Calu3 (cell line): ENCODE results near the gene AURKAIP1. TPM values are rescaled to one million over a fixed set of nuclear protein-coding genes. Genes with fewer than 3 reads are reported as not detected.

Source experiments
- BruUV-seq: library from RNA; stranded (reverse); fragments of 400-500 nt; replicated peaks from 2 replicates; lab custom pipeline; 2021; lab: Mats Ljungman, UMichigan
- CTCF ChIA-PET: fragments of 300-600 bp; sonication (Branson Sonifier 250); formaldehyde crosslinking; loops from one replicate; lab custom pipeline; 2022; ENCODE audit warnings: antibody characterized with exemption; lab: Charles Lee
- DNase-seq: peaks from one replicate; pipeline ENCODE4 v3.0.0; 2022
- H3K27ac Mint-ChIP-seq: one replicate; pipeline ENCODE4 v1.8.0; 2022; ENCODE audit warnings: mixed read lengths; ENCODE audit not compliant: unreplicated experiment
- H3K27me3 Mint-ChIP-seq: one replicate; pipeline ENCODE4 v1.8.0; 2022; ENCODE audit warnings: mixed read lengths; ENCODE audit not compliant: unreplicated experiment
- H3K36me3 Mint-ChIP-seq: one replicate; pipeline ENCODE4 v1.8.0; 2022; ENCODE audit warnings: mild to moderate bottlenecking, moderate library complexity, mixed read lengths; ENCODE audit not compliant: insufficient read depth, unreplicated experiment
- H3K4me1 Mint-ChIP-seq: one replicate; pipeline ENCODE4 v1.8.0; 2022; ENCODE audit warnings: mild to moderate bottlenecking, low read depth, mixed read lengths; ENCODE audit not compliant: unreplicated experiment
- H3K4me3 Mint-ChIP-seq: one replicate; pipeline ENCODE4 v1.8.0; 2022; ENCODE audit warnings: mild to moderate bottlenecking, low read depth, moderate library complexity, mixed read lengths; ENCODE audit not compliant: unreplicated experiment
- H3K9me3 Mint-ChIP-seq: one replicate; pipeline ENCODE4 v1.8.0; 2022; ENCODE audit warnings: low read depth, mixed read lengths; ENCODE audit not compliant: unreplicated experiment
- intact Hi-C: fragments of 100-400 bp; cut with micrococcal nuclease; formaldehyde crosslinking; loops from one replicate; pipeline ENCODE4 v1.10.0; 2022; ENCODE audit not compliant: unreplicated experiment
- total RNA-seq: library from RNA; stranded (reverse); gene quantifications from 2 replicates; pipeline ENCODE4 v1.2.3, GENCODE V29; 2022
- TF ChIP-seq, protein P1 (sequence below): fragments of 200-600 bp; IDR thresholded peaks from one replicate; pipeline ENCODE4 v1.8.0; 2022; ENCODE audit warnings: antibody characterized with exemption; ENCODE audit not compliant: unreplicated experiment

Gene AURKAIP1
- total RNA-seq, 1 experiment from 2014 or later, result 98.9 TPM

DNA sequence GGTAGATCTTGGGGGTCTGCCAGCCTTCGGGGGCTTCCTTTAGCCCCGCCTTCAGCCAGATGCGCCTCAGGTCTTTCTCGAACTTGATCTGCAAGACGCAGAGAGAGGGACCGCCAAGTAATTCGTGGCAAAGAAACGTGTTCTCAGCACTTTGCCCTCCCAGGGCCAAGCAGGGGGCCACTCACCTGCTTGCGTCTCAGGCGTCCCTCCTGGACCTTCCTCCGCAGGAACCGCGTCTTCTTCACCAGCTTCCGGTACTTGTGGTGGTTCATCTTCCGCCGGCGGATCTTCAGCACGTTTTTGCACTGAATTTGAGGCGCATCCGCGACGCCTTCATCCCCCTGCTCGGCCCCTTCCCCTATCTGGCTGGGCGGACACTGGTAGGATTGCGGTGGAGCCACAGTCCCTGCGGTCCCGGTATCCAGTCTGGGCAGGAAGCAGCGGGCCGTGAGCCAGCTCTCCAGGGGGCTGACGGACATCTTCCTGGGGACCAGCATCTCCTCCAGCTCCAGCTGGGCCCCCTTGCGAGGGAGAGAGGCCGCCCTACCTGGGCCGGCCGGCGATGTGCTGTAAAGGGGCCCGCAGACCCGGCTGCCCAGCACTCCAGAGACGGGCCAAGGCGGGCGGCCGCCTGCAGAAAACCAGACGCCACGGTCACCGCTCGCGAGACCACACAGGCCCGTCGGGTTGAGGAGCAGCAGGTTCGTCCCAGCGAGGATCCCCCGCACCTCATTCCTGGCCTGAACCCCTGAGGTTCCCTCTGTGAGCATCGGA is 1.0 kb downstream of the AURKAIP1 start:
- H3K4me3 Mint-ChIP-seq, result peak overlapping the region; percentile 75
- no peaks in the 10 kb centered on the region for H3K27me3 Mint-ChIP-seq
- intact Hi-C loops, result no loop called here
- H3K27ac Mint-ChIP-seq, result peak overlapping the region; percentile 96
- no peaks in the 10 kb centered on the region for H3K9me3 Mint-ChIP-seq
- TF ChIP-seq, protein P1, sequence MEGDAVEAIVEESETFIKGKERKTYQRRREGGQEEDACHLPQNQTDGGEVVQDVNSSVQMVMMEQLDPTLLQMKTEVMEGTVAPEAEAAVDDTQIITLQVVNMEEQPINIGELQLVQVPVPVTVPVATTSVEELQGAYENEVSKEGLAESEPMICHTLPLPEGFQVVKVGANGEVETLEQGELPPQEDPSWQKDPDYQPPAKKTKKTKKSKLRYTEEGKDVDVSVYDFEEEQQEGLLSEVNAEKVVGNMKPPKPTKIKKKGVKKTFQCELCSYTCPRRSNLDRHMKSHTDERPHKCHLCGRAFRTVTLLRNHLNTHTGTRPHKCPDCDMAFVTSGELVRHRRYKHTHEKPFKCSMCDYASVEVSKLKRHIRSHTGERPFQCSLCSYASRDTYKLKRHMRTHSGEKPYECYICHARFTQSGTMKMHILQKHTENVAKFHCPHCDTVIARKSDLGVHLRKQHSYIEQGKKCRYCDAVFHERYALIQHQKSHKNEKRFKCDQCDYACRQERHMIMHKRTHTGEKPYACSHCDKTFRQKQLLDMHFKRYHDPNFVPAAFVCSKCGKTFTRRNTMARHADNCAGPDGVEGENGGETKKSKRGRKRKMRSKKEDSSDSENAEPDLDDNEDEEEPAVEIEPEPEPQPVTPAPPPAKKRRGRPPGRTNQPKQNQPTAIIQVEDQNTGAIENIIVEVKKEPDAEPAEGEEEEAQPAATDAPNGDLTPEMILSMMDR, result no peak
- no peak for DNase-seq
- no peaks in the 10 kb centered on the region for H3K4me1 Mint-ChIP-seq
- H3K36me3 Mint-ChIP-seq, result peaks cover 24% of the 10 kb centered on the region
- BruUV-seq, result TSS peak; percentile 90
- CTCF ChIA-PET, result interaction anchor here (0.7 kb wide), 1 partner anchor 105 kb away, joined by 3 read pairs; no protein-coding TSS in a partner anchor

DNA sequence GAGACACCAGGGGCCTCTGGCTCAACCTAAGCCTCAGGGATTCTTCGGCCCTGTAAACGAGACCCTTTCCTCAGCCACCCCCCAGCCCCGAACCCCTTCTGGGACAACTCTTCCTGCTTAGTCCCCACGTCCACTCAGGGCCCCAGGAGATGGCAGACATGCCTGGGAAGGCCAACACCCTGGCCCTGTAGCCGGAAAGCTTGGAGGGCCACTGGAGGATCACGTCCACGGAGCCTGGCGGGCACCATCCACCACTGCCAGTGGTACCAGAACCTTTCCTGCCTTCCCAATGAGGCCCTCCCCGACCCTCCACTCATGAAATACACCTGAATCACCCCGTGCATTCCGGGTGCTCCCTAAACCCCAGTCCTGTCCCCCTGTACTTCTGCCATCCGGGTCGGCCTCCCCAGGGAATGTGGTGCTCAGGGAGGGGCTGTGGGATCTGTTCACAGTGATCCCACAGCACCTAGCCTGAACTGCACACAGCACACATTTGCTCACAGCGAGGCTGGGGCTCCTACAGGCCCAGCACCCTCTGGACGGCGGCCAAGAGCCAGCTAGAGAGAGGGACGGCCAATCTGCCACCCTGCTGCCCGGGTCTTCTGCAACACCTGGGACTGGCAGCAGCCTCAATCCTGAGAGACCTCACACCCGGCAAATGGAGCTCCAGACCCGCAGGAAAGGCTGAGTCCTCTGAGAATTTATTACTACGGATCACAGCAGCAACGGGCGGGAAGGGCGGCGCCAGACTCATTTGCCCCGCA is 1.8 kb downstream of the AURKAIP1 start:
- TF ChIP-seq, protein P1, result no peak
- Mint-ChIP-seq H3K36me3 (peaks cover 24% of the 10 kb centered on the region), H3K4me3 (peak overlapping the region; percentile 75), H3K27me3 (no peaks in the 10 kb centered on the region), H3K27ac (no peak overlapping the region), H3K4me1 (no peaks in the 10 kb centered on the region), H3K9me3 (no peaks in the 10 kb centered on the region)
- intact Hi-C loops, result no loop called here
- no peak for DNase-seq
- no TSS peak for BruUV-seq
- CTCF ChIA-PET, result interaction anchor here (0.6 kb wide), 1 partner anchor 50 kb away, joined by 3 read pairs; no protein-coding TSS in a partner anchor

DNA sequence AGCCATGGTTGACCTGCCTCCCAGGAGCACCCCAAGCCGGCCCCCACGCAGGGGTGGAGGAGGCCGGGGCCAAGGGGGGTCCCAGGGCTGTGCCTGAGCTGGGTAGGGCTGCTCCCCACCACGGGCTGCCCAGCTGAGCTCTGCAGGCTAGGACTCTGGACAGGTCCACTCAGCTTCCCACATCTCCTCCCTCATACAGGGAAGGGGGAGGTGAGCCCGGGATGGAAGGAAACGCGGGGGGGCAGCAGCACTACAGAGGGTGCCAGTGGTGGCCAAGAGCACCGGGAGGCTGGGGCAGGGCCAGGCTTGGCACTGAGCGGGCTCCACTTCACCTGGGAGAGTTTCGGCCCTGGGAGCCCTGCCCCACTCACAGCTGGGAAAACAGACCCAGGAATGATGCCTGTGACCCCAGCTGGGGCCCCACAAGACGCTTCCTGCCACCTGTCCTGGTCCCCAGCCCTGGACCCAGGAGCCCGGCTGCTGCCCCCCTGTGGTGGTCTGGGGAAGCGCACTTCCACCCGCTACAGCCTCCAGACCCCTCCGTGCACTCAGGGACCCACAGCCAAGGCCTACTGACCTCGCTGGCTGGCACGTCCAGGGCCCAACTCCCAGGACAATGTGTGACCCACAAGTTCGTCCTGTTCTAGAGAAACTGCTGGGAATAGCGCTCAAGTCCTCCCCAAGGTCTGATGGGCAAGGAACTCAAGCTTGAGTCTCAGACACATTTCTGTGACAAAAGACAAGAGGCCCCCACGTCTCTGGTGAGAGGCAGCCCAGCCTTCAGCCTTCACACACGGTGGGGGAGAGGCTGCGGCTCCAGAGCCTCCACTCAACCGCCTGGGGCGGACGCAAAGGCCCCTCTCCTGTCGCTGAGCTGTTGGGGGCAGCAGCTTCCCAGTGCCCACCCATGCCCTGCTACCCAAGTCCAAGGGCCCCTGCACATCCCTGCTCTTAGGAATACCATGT is 3.0 kb downstream of the AURKAIP1 start:
- CTCF ChIA-PET, result interaction anchor here (0.6 kb wide), 1 partner anchor 52 kb away, joined by 3 read pairs; no protein-coding TSS in a partner anchor
- Mint-ChIP-seq H3K4me1 (no peaks in the 10 kb centered on the region), H3K27me3 (no peaks in the 10 kb centered on the region), H3K27ac (no peak overlapping the region), H3K4me3 (no peak overlapping the region), H3K9me3 (no peaks in the 10 kb centered on the region), H3K36me3 (peaks cover 24% of the 10 kb centered on the region)
- TF ChIP-seq, protein P1, result peak; percentile 89
- peak; percentile 82 for DNase-seq
- no TSS peak for BruUV-seq
- intact Hi-C loops, result no loop called here

DNA sequence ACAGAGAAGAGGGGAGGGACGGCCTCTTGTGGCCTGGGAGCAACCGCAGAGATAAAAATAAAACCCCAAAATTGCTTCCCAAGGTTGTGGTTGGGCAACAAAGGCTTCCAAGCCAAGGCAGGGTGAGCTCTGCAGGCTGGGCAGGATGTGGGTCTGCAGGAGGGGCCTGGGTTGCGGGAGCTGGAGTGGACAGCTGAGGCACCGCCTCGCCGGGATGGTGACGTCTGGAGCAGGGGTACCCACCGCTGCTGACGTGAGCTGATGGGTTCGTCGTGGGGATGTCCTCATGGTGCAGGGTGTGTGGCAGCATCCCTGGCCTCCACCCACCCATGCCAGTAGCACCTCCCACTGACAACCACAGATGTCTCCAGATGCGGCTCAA is 3.7 kb downstream of the AURKAIP1 start:
- H3K9me3 Mint-ChIP-seq, result no peaks in the 10 kb centered on the region
- H3K27ac Mint-ChIP-seq, result no peak overlapping the region
- no TSS peak for BruUV-seq
- intact Hi-C loops, result no loop called here
- no peak overlapping the region for H3K4me3 Mint-ChIP-seq
- H3K27me3 Mint-ChIP-seq, result no peaks in the 10 kb centered on the region
- TF ChIP-seq, protein P1, result no peak
- H3K4me1 Mint-ChIP-seq, result no peaks in the 10 kb centered on the region
- peaks cover 24% of the 10 kb centered on the region for H3K36me3 Mint-ChIP-seq
- no peak for DNase-seq
- CTCF ChIA-PET, result no interaction called here
